Fibroblast of lung (primary cell): Measurements from ENCODE around the gene TBL3. TPM values are rescaled to one million over a fixed set of nuclear protein-coding genes. Genes with fewer than 3 reads are reported as not detected.
"Not testable (repeated sequence)": the region's sequence is repeated elsewhere in the genome, so short reads cannot be mapped to it uniquely, and the experiment has no call there.

ENCODE experiments used
- DNase-seq, 2 donors: peaks; one replicate each; pipeline versions ENCODE4 v3.0.0 to v3.0.0-alpha.2; 2010; ENCODE audit warnings: low read depth in 2 of 2
- H2AFZ ChIP-seq: 2 replicates; pipeline ENCODE4 v1.5.1; 2012; ENCODE audit warnings: low read length, control low read depth, inconsistent platforms
- H3K27ac ChIP-seq: 2 replicates; pipeline ENCODE4 v1.5.1; 2011; ENCODE audit warnings: low read length, control low read depth; ENCODE audit not compliant: insufficient read depth
- H3K27me3 ChIP-seq: 2 replicates; pipeline ENCODE4 v1.5.1; 2011; ENCODE audit warnings: mild to moderate bottlenecking, low read length; ENCODE audit not compliant: control insufficient read depth, insufficient read depth
- H3K36me3 ChIP-seq: 2 replicates; pipeline ENCODE4 v1.5.1; 2011; ENCODE audit warnings: low read length; ENCODE audit not compliant: control insufficient read depth, insufficient read depth
- H3K4me1 ChIP-seq: 2 replicates; pipeline ENCODE4 v1.5.1; 2011; ENCODE audit warnings: low read length; ENCODE audit not compliant: control insufficient read depth, insufficient read depth; ENCODE audit errors: extremely low read depth
- H3K4me2 ChIP-seq: 2 replicates; pipeline ENCODE4 v1.5.1; 2011; ENCODE audit warnings: low read length, control low read depth; ENCODE audit not compliant: insufficient read depth; ENCODE audit errors: extremely low read depth
- H3K4me3 ChIP-seq, 4 experiments: fragments of 200-600 bp in 1 of 4; sonication (generic) in 1 of 4; replicated peaks in 1 of 4; 2 replicates each; pipeline ENCODE4 v1.5.1; 2011 to 2016; ENCODE audit warnings: low read length in 4 of 4, low read depth in 3 of 4, mild to moderate bottlenecking in 3 of 4, control low read depth in 2 of 4, inconsistent platforms in 1 of 4, mixed read lengths in 1 of 4; ENCODE audit not compliant: insufficient read depth in 1 of 4; ENCODE audit errors: control extremely low read depth in 1 of 4
- H3K79me2 ChIP-seq: 2 replicates; pipeline ENCODE4 v1.5.1; 2012; ENCODE audit warnings: mild to moderate bottlenecking, low read length, inconsistent platforms; ENCODE audit not compliant: control insufficient read depth, insufficient read depth
- H3K9ac ChIP-seq: 2 replicates; pipeline ENCODE4 v1.5.1; 2011; ENCODE audit warnings: mild to moderate bottlenecking, low read length, control low read depth; ENCODE audit not compliant: insufficient read depth
- H3K9me3 ChIP-seq: 2 replicates; pipeline ENCODE4 v1.5.1; 2012; ENCODE audit warnings: low read depth, low read length; ENCODE audit not compliant: control insufficient read depth, insufficient read depth
- H4K20me1 ChIP-seq: 2 replicates; pipeline ENCODE4 v1.5.1; 2011; ENCODE audit warnings: low read length; ENCODE audit not compliant: control insufficient read depth, insufficient read depth; ENCODE audit errors: extremely low read depth
- EZH2 ChIP-seq: IDR thresholded peaks from 2 replicates; pipeline ENCODE4 v1.5.1; 2012; ENCODE audit warnings: low read length, control low read depth, mild to moderate bottlenecking; ENCODE audit errors: missing control alignments
- polyA plus RNA-seq, 2 donors: library from polyadenylated mRNA; depleted of rRNA in 1 of 2; stranded (reverse) in 1 of 2; unstranded in 1 of 2; fragments of >200 nt; gene quantifications; 2 replicates each; pipeline ENCODE4 v1.2.1, GENCODE V29; 2011 to 2012; ENCODE audit warnings: missing spikeins in 1 of 2
- total RNA-seq: library from RNA; depleted of rRNA; stranded (reverse); fragments of >200 nt; gene quantifications from 2 replicates; pipeline ENCODE4 v1.2.1, GENCODE V29; 2014
- TF ChIP-seq, protein P1 (sequence below), 2 donors: IDR thresholded peaks in 1 of 2; conservative IDR thresholded peaks in 1 of 2; 1 replicate in 1 of 2; 2 replicates in 1 of 2; pipeline ENCODE4 v1.5.1; 2011 to 2012; ENCODE audit warnings: low read length in 2 of 2, control low read depth in 1 of 2, inconsistent platforms in 1 of 2, low read depth in 1 of 2, mild to moderate bottlenecking in 1 of 2

The TBL3 gene
- total and polyA plus RNA-seq, 2 donors (not counting 1 experiment from before 2014, with no cell fraction given), result 14.6 to 20.0 TPM

DNA sequence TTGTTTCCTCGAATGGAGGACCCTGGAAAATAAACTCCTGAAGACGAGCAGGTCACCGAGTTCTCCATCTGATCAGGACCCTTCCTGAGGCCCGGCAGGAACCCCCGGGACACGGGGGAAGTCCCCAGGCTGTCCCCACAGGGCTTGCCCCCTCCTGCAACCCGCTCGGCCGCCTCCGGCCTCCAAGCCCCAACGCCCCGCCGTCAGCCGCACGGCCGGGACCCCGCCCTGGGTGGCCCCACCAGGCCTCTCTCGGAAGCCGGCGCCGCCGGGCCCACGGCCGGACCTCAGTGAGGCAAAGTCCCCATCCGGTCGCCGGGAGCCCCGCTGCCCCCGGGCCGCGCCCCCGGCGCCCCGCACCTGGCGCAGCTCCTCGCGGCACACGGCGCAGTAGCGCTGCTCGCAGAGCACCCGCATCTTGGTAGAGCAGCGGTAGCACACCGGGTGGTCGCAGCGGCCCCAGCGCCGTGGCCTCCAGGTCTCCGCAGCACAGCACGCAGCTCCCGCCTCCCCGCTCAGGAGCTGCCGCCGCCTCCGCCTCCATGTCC lies 37.4 kb downstream of the TBL3 start:
- no peaks in the 10 kb centered on the region for H3K9me3 ChIP-seq
- H4K20me1 ChIP-seq, result no peaks in the 10 kb centered on the region
- DNase-seq, result no peak
- H3K27me3 ChIP-seq, result no peaks in the 10 kb centered on the region
- no peak overlapping the region for H2AFZ ChIP-seq
- H3K27ac ChIP-seq, result peak overlapping the region; percentile 85
- H3K36me3 ChIP-seq, result peaks cover 7% of the 10 kb centered on the region
- peak overlapping the region; percentile 97 for H3K9ac ChIP-seq
- TF ChIP-seq EZH2, result no peak
- TF ChIP-seq, protein P1, sequence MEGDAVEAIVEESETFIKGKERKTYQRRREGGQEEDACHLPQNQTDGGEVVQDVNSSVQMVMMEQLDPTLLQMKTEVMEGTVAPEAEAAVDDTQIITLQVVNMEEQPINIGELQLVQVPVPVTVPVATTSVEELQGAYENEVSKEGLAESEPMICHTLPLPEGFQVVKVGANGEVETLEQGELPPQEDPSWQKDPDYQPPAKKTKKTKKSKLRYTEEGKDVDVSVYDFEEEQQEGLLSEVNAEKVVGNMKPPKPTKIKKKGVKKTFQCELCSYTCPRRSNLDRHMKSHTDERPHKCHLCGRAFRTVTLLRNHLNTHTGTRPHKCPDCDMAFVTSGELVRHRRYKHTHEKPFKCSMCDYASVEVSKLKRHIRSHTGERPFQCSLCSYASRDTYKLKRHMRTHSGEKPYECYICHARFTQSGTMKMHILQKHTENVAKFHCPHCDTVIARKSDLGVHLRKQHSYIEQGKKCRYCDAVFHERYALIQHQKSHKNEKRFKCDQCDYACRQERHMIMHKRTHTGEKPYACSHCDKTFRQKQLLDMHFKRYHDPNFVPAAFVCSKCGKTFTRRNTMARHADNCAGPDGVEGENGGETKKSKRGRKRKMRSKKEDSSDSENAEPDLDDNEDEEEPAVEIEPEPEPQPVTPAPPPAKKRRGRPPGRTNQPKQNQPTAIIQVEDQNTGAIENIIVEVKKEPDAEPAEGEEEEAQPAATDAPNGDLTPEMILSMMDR (conservative IDR thresholded peaks at IDR 0.05 in 1 of 2, IDR thresholded peaks at IDR 0.05 in 1 of 2; ENCODE audit: low read depth in 1 of 2, low read length in 2 of 2), result no peak
- peak overlapping the region; percentile 95 for H3K4me2 ChIP-seq
- H3K4me3 ChIP-seq, result peak overlapping the region; percentile 58 to 82 (median 71)
- H3K79me2 ChIP-seq, result peaks cover 56% of the 10 kb centered on the region
- peaks cover 20% of the 10 kb centered on the region for H3K4me1 ChIP-seq

DNA sequence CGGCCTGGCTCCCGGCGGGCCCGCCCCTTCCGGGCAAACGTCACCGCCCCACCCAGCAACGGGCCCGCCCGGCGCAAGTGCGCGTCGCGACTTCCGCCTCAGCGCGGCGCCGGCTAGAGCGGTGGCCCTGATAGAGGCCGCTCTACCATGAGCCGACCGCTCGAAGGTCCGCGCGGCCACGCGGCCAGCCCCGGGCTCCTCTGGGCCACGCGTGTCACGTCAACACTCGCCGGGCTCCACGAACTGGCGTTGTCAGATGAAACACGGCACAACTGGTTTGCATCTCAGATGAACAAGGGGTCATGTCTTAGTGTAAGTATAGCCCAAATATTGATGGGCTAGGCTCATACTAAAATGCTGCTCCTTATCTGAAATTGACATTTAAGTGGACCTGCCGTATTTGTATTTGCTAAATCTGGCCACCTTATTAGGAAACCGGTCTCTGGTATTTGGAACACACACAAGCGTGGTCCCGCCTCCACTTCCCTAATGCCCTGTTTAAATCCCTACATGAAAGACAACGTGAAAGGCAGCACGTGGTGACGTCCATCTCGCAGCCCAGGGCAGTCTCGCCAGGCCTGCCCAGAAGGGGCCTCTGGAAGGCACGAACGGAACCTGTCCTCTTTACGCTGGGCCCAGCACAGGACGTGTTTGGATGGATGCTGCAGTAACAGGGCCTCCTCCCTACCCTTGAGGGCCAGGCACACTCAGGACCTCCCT lies 38.1 kb downstream of the TBL3 start, which contains the start of gene ZNF598:
Gene ZNF598 (minus strand): TSS at position 31 of the 720 bp plus-strand sequence.
- no peaks in the 10 kb centered on the region for H4K20me1 ChIP-seq
- H3K9me3 ChIP-seq, result no peaks in the 10 kb centered on the region
- H3K4me3 ChIP-seq, result peak within 1 kb of the TSS; percentile 63 to 88 (median 80)
- no peak for TF ChIP-seq EZH2
- TF ChIP-seq, protein P1 (conservative IDR thresholded peaks at IDR 0.05 in 1 of 2, IDR thresholded peaks at IDR 0.05 in 1 of 2; ENCODE audit: low read depth in 1 of 2, low read length in 2 of 2), result no peak
- peak within 1 kb of the TSS; percentile 97 for H3K9ac ChIP-seq
- H3K4me1 ChIP-seq, result peaks cover 16% of the 10 kb centered on the region
- H3K79me2 ChIP-seq, result peaks cover 49% of the 10 kb centered on the region
- DNase-seq, result peak; percentile 85 to 88
- H3K4me2 ChIP-seq, result peak within 1 kb of the TSS; percentile 95
- peaks cover 3% of the 10 kb centered on the region for H3K36me3 ChIP-seq
- peak within 1 kb of the TSS; percentile 8 for H2AFZ ChIP-seq
- H3K27me3 ChIP-seq, result no peaks in the 10 kb centered on the region
- peak within 1 kb of the TSS; percentile 86 for H3K27ac ChIP-seq

DNA sequence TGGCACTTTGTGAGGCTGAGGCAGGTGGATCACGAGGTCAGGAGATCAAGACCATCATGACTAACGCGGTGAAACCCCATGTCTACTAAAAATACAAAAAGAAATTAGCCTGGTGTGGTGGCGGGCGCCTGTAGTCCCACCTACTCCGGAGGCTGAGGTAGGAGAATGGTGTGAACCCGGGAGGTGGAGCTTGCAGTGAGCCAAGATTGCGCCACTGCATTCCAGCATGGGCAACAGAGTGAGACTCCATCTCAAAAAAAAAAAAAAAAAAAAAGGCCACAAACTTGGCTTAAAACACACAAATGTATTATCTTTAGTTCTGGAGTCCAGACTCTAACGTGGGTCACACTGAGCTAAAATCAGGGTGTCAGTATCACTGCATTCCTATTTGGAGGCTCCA lies 39.9 kb downstream of the TBL3 start:
- DNase-seq, H3K4me2 ChIP-seq, H3K4me3 ChIP-seq, H3K27me3 ChIP-seq, H3K9ac ChIP-seq, H2AFZ ChIP-seq, H3K27ac ChIP-seq, H3K36me3 ChIP-seq, H3K9me3 ChIP-seq, H4K20me1 ChIP-seq: not testable (repeated sequence)
- peaks cover 31% of the 10 kb centered on the region for H3K79me2 ChIP-seq
- H3K4me1 ChIP-seq, result peaks cover 17% of the 10 kb centered on the region
